ENCODE data around the gene AKAP13. TPM values are rescaled to one million over a fixed set of nuclear protein-coding genes. Genes with fewer than 3 reads are reported as not detected.
A peak's percentile ranks its signal among the peaks of the same experiment; 100 is the strongest.

Gene AKAP13
- polyA plus RNA-seq, 1 donor from 2014 or later, result 152 TPM

GRCh38 chr15:85725019-85725418 is 344.6 kb downstream of the AKAP13 start:
- H3K9me3 Mint-ChIP-seq, result no peaks in the 10 kb centered on the region
- H3K27me3 Mint-ChIP-seq, result no peaks in the 10 kb centered on the region
- no peak overlapping the region for H3K4me3 Mint-ChIP-seq
- peaks cover 0 to 10% (median 7%) of the 10 kb centered on the region in 3 donors for H3K4me1 Mint-ChIP-seq
- H3K27ac Mint-ChIP-seq, result peak overlapping the region in 2 of 3 donors; percentile 68 to 83
- H3K36me3 Mint-ChIP-seq, result peaks cover 7% of the 10 kb centered on the region

GRCh38 chr15:85725564-85725963 is 345.2 kb downstream of the AKAP13 start:
- Mint-ChIP-seq H3K4me3 (no peak overlapping the region), H3K4me1 (peaks cover 0 to 10% (median 8%) of the 10 kb centered on the region in 3 donors), H3K9me3 (no peaks in the 10 kb centered on the region), H3K27ac (peak overlapping the region in 2 of 3 donors; percentile 59 to 68), H3K36me3 (peaks cover 7% of the 10 kb centered on the region), H3K27me3 (no peaks in the 10 kb centered on the region)

GRCh38 chr15:85726454-85726853 is 346.1 kb downstream of the AKAP13 start:
- H3K27me3 Mint-ChIP-seq, result no peaks in the 10 kb centered on the region
- H3K36me3 Mint-ChIP-seq, result peaks cover 9% of the 10 kb centered on the region
- no peaks in the 10 kb centered on the region for H3K9me3 Mint-ChIP-seq
- H3K4me3 Mint-ChIP-seq, result no peak overlapping the region
- peaks cover 0 to 7% (median 4%) of the 10 kb centered on the region in 3 donors for H3K4me1 Mint-ChIP-seq
- peak overlapping the region in 2 of 3 donors; percentile 40 to 82 for H3K27ac Mint-ChIP-seq

GRCh38 chr15:85727068-85727467 is 346.7 kb downstream of the AKAP13 start:
- no peak overlapping the region for H3K4me3 Mint-ChIP-seq
- peaks cover 11% of the 10 kb centered on the region for H3K36me3 Mint-ChIP-seq
- H3K4me1 Mint-ChIP-seq, result peaks cover 0 to 7% (median 4%) of the 10 kb centered on the region in 3 donors
- no peaks in the 10 kb centered on the region for H3K27me3 Mint-ChIP-seq
- H3K27ac Mint-ChIP-seq, result peak overlapping the region in 2 of 3 donors; percentile 23 to 87
- no peaks in the 10 kb centered on the region for H3K9me3 Mint-ChIP-seq

GRCh38 chr15:85730001-85730820 is 349.8 kb downstream of the AKAP13 start:
- H3K36me3 Mint-ChIP-seq, result peaks cover 29% of the 10 kb centered on the region
- peaks cover 3 to 10% (median 3%) of the 10 kb centered on the region in 3 donors for H3K9me3 Mint-ChIP-seq
- no peaks in the 10 kb centered on the region for H3K27me3 Mint-ChIP-seq
- no peak overlapping the region for H3K4me3 Mint-ChIP-seq
- H3K27ac Mint-ChIP-seq, result peak overlapping the region in 2 of 3 donors; percentile 1 to 85
- peaks cover 0 to 4% (median 2%) of the 10 kb centered on the region in 3 donors for H3K4me1 Mint-ChIP-seq

GRCh38 chr15:85733416-85733815 is 353.0 kb downstream of the AKAP13 start:
- peak overlapping the region in 2 of 3 donors; percentile 30 to 53 for H3K27ac Mint-ChIP-seq
- H3K4me3 Mint-ChIP-seq, result peak overlapping the region in 1 of 4 donors; percentile 74
- no peaks in the 10 kb centered on the region for H3K27me3 Mint-ChIP-seq
- peaks cover 28% of the 10 kb centered on the region for H3K36me3 Mint-ChIP-seq
- H3K9me3 Mint-ChIP-seq, result peaks cover 3 to 10% (median 3%) of the 10 kb centered on the region in 3 donors
- peaks cover 0 to 4% (median 2%) of the 10 kb centered on the region in 3 donors for H3K4me1 Mint-ChIP-seq

GRCh38 chr15:85737061-85737460 is 356.7 kb downstream of the AKAP13 start:
- Mint-ChIP-seq H3K36me3 (peaks cover 23% of the 10 kb centered on the region), H3K4me3 (no peak overlapping the region), H3K9me3 (peaks cover 3 to 10% (median 3%) of the 10 kb centered on the region in 3 donors), H3K4me1 (peaks cover 0 to 2% (median 0%) of the 10 kb centered on the region in 3 donors), H3K27ac (peak overlapping the region in 2 of 3 donors; percentile 63 to 76), H3K27me3 (no peaks in the 10 kb centered on the region)

- H3K27ac Mint-ChIP-seq, result peak overlapping the region; percentile 10 to 76 (median 39)
- H3K9me3 Mint-ChIP-seq, result no peaks in the 10 kb centered on the region
- H3K4me3 Mint-ChIP-seq, result no peak overlapping the region
- H3K4me1 Mint-ChIP-seq, result no peaks in the 10 kb centered on the region
- no peaks in the 10 kb centered on the region for H3K27me3 Mint-ChIP-seq
- peaks cover 1% of the 10 kb centered on the region for H3K36me3 Mint-ChIP-seq
These were observed 360.6 kb downstream of the AKAP13 start for GRCh38 chr15:85741021-85741421.

GRCh38 chr15:85741662-85742061 is 361.3 kb downstream of the AKAP13 start:
- Mint-ChIP-seq H3K4me1 (no peaks in the 10 kb centered on the region), H3K36me3 (peaks cover 3% of the 10 kb centered on the region), H3K27me3 (no peaks in the 10 kb centered on the region), H3K27ac (peak overlapping the region; percentile 23 to 76 (median 64)), H3K9me3 (no peaks in the 10 kb centered on the region), H3K4me3 (no peak overlapping the region)

GRCh38 chr15:85742186-85742821 is 361.9 kb downstream of the AKAP13 start:
- H3K27ac Mint-ChIP-seq, result peak overlapping the region in 1 of 3 donors; percentile 64
- no peaks in the 10 kb centered on the region for H3K4me1 Mint-ChIP-seq
- H3K9me3 Mint-ChIP-seq, result no peaks in the 10 kb centered on the region
- H3K27me3 Mint-ChIP-seq, result no peaks in the 10 kb centered on the region
- H3K36me3 Mint-ChIP-seq, result peaks cover 4% of the 10 kb centered on the region
- peak overlapping the region in 1 of 4 donors; percentile 33 for H3K4me3 Mint-ChIP-seq

GRCh38 chr15:85743392-85744055 is 363.1 kb downstream of the AKAP13 start:
- H3K27me3 Mint-ChIP-seq, result no peaks in the 10 kb centered on the region
- H3K36me3 Mint-ChIP-seq, result peaks cover 4% of the 10 kb centered on the region
- no peak overlapping the region for H3K4me3 Mint-ChIP-seq
- H3K9me3 Mint-ChIP-seq, result no peaks in the 10 kb centered on the region
- H3K4me1 Mint-ChIP-seq, result no peaks in the 10 kb centered on the region
- peak overlapping the region in 2 of 3 donors; percentile 43 to 67 for H3K27ac Mint-ChIP-seq

- Mint-ChIP-seq H3K36me3 (peaks cover 4% of the 10 kb centered on the region), H3K4me3 (no peak overlapping the region), H3K27ac (peak overlapping the region in 1 of 3 donors; percentile 26), H3K27me3 (no peaks in the 10 kb centered on the region), H3K4me1 (no peaks in the 10 kb centered on the region), H3K9me3 (no peaks in the 10 kb centered on the region)
These were observed 364.2 kb downstream of the AKAP13 start for GRCh38 chr15:85744579-85744978.

- H3K9me3 Mint-ChIP-seq, result no peaks in the 10 kb centered on the region
- peak overlapping the region in 1 of 3 donors; percentile 26 for H3K27ac Mint-ChIP-seq
- no peaks in the 10 kb centered on the region for H3K27me3 Mint-ChIP-seq
- H3K36me3 Mint-ChIP-seq, result peaks cover 4% of the 10 kb centered on the region
- H3K4me3 Mint-ChIP-seq, result no peak overlapping the region
- H3K4me1 Mint-ChIP-seq, result no peaks in the 10 kb centered on the region
These were observed 364.6 kb downstream of the AKAP13 start for GRCh38 chr15:85745023-85745422.

- no peaks in the 10 kb centered on the region for H3K9me3 Mint-ChIP-seq
- H3K36me3 Mint-ChIP-seq, result peaks cover 4% of the 10 kb centered on the region
- no peak overlapping the region for H3K4me3 Mint-ChIP-seq
- no peaks in the 10 kb centered on the region for H3K4me1 Mint-ChIP-seq
- no peaks in the 10 kb centered on the region for H3K27me3 Mint-ChIP-seq
- H3K27ac Mint-ChIP-seq, result no peak overlapping the region
These were observed 365.2 kb downstream of the AKAP13 start for GRCh38 chr15:85745525-85746150.
